Measurements from ENCODE around the gene TRAPPC2L. TPM values are rescaled to one million over a fixed set of nuclear protein-coding genes. Genes with fewer than 3 reads are reported as not detected.
"Not testable (repeated sequence)": the region's sequence is repeated elsewhere in the genome, so short reads cannot be mapped to it uniquely, and the experiment has no call there.

TRAPPC2L gene
- total RNA-seq, 6 experiments from 2014 or later = 58.0 to 75.9 (median 65.6) TPM

DNA sequence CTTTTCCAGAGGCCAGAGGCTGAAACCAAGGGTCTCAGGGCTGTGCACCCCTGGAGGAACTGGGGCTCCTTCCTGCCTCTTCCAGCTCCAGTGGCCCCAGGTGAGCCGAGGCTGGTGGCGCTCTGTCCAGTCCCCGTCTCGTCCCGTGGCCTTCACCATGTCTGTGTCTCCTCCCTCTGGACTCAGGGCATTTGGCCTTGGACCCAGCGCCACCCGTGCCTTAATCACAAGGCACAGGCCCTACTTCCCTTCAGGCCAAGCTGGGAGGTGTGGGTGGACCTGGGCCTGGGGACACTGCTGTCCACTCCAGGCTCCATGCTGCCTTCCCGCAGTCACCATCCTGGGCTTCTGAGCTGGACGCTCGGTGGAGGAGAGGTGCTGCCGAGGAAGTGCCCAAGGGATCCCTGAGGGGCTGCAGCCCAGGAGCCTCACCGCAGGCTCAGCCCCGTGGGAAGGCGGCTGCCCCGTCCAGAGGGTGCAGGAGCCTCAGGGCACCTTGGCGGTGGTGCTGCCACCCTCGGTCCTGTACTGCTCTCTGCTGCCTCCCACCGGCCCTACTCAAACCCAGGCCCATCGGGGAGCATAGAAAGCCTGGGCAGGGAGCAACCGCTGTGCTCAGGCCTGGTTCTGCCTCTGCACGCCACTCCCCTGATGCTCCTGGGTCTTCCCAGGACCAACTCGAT, 35.6 kb upstream of the TRAPPC2L start:
- H3K9me3 Mint-ChIP-seq = no peaks in the 10 kb centered on the region
- no peak overlapping the region for H3K4me3 Mint-ChIP-seq
- peaks cover 3% of the 10 kb centered on the region; the same call in 1 of the 2 replicates for H3K27me3 Mint-ChIP-seq (ENCODE audit: insufficient read depth)
- H3K36me3 Mint-ChIP-seq (ENCODE audit: low read depth) = no peaks in the 10 kb centered on the region
- H3K27ac Mint-ChIP-seq = no peak overlapping the region
- no peak; the same call in 1 of the 2 replicates for TF ChIP-seq CTCF (IDR thresholded peaks at IDR 0.05)
- DNase-seq = no peak
- H3K4me1 Mint-ChIP-seq (ENCODE audit: low read depth) = no peaks in the 10 kb centered on the region

DNA sequence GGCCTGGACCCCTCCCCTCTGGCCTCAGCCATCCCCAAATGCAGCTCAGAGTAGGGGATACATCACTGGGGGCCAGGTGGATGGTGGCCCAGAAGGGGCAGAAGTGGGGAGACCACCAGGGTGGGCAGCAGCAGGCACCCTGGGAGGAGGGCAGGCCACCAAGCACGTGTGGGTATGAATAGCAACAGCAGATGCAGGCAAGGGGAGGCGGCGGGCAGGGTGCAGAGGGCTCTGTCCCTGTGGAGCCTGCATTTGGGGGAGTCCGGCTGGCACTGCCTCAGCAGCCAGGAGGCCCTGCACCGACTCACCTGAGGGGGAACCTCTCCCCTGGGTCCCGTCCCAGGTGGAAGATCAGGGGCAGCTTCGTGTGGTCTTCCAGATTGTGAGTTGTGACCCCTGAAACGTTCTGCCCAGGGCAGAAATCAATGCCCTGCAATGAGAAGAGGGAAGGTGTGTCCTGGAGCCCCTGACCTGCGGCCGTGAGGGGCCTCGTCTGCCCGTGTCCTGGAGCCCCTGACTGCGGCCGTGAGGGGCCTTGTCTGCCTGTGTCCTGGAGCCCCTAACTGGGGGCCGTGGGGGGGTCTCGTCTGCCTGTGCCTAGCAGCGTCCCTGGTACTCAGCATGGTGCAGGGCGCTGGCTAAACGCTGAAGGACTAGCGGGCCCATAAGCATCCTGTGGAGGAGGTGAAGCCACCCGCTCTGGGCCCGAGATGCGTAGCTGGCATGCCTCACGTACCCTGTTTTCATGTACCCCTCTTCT, 34.5 kb upstream of the TRAPPC2L start:
- H3K4me1 Mint-ChIP-seq (ENCODE audit: low read depth) = no peaks in the 10 kb centered on the region

GRCh38 chr16:88823646-88824045, 33.3 kb upstream of the TRAPPC2L start:
- H3K27me3 Mint-ChIP-seq (ENCODE audit: insufficient read depth); H3K36me3 Mint-ChIP-seq (ENCODE audit: low read depth); H3K9me3 Mint-ChIP-seq; H3K27ac Mint-ChIP-seq; DNase-seq; H3K4me3 Mint-ChIP-seq; H3K4me1 Mint-ChIP-seq (ENCODE audit: low read depth): not testable (repeated sequence)

More for the DNA sequence above, 34.5 kb upstream of the TRAPPC2L start:
- no peak for DNase-seq
- no peak overlapping the region for H3K4me3 Mint-ChIP-seq
- H3K27ac Mint-ChIP-seq = no peak overlapping the region
- TF ChIP-seq CTCF (IDR thresholded peaks at IDR 0.05) = no peak
- H3K9me3 Mint-ChIP-seq = no peaks in the 10 kb centered on the region
- H3K27me3 Mint-ChIP-seq (ENCODE audit: insufficient read depth) = peaks cover 3% of the 10 kb centered on the region; the same call in 1 of the 2 replicates
- no peaks in the 10 kb centered on the region for H3K36me3 Mint-ChIP-seq (ENCODE audit: low read depth)

GRCh38 chr16:88824256-88825077, 32.5 kb upstream of the TRAPPC2L start:
- no peak overlapping the region for H3K27ac Mint-ChIP-seq
- no peak for TF ChIP-seq CTCF (IDR thresholded peaks at IDR 0.05)
- peaks cover 3% of the 10 kb centered on the region; the same call in 1 of the 2 replicates for H3K27me3 Mint-ChIP-seq (ENCODE audit: insufficient read depth)
- no peaks in the 10 kb centered on the region for H3K4me1 Mint-ChIP-seq (ENCODE audit: low read depth)
- no peak for DNase-seq
- H3K9me3 Mint-ChIP-seq = no peaks in the 10 kb centered on the region
- H3K4me3 Mint-ChIP-seq = no peak overlapping the region
- no peaks in the 10 kb centered on the region for H3K36me3 Mint-ChIP-seq (ENCODE audit: low read depth)

DNA sequence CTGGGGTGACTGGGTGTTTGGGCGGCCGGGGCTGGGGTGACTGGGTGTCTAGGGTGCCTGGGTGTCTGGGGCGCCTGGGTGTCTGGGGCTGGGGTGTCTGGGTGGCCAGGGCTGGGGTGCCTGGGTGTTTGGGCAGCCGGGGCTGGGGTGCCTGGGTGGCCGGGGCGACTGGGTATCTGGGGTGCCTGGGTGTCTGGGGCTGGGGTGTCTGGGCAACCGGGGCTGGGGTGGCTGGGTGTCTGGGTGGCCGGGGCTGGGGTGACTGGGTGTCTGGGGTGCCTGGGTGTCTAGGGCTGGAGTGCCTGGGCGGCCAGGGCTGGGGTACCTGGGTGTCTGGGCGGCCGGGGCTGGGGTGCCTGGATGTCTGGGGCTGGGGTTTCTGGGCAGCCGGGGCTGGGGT, 31.8 kb upstream of the TRAPPC2L start:
- peaks cover 3% of the 10 kb centered on the region; the same call in 1 of the 2 replicates for H3K27me3 Mint-ChIP-seq (ENCODE audit: insufficient read depth)
- H3K9me3 Mint-ChIP-seq = no peaks in the 10 kb centered on the region
- no peaks in the 10 kb centered on the region for H3K4me1 Mint-ChIP-seq (ENCODE audit: low read depth)

More for the DNA sequence above, 31.8 kb upstream of the TRAPPC2L start:
- DNase-seq = no peak
- Mint-ChIP-seq H3K27ac (no peak overlapping the region), H3K4me3 (no peak overlapping the region), H3K36me3 (ENCODE audit: low read depth) (no peaks in the 10 kb centered on the region)
- TF ChIP-seq CTCF (IDR thresholded peaks at IDR 0.05) = no peak
